ENCODE measurements around the gene RAB36.

DNA sequence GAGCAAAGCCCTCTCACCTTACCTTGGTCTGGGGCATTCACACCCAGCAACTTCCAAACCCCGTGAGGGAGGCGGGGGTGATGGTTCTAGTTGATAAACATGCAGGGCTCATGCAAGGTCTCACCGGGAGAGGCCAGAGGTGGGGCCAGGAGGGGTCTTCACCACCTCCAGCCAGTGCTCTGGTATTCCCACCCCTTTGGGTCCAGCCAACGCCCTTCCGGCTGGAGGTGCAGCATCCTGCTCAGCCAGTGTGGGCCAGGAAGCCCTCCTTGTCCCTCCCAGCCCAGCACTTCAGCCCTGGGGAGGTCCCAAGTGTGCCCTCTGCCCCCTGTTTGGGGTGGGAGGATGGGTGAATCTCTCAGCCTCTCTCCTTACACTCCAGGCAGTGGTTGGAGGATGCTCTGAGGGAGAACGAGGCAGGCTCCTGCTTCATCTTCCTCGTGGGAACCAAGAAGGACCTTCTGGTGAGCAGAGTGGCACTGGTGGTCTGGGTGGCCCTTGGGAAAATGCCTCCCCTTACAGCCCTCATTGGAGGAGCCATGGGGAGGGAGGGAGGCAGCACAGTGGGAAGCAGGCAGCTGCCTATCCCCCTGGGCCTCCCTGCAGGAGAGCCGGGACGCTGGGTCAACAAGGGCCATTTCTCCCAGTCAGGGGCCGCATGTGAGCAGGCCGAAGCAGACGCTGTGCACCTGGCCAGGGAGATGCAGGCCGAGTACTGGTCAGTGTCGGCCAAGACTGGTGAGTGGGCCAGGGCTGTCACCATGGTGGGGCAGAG lies 13.4 kb downstream of the RAB36 start:
- TF ChIP-seq, protein P1, sequence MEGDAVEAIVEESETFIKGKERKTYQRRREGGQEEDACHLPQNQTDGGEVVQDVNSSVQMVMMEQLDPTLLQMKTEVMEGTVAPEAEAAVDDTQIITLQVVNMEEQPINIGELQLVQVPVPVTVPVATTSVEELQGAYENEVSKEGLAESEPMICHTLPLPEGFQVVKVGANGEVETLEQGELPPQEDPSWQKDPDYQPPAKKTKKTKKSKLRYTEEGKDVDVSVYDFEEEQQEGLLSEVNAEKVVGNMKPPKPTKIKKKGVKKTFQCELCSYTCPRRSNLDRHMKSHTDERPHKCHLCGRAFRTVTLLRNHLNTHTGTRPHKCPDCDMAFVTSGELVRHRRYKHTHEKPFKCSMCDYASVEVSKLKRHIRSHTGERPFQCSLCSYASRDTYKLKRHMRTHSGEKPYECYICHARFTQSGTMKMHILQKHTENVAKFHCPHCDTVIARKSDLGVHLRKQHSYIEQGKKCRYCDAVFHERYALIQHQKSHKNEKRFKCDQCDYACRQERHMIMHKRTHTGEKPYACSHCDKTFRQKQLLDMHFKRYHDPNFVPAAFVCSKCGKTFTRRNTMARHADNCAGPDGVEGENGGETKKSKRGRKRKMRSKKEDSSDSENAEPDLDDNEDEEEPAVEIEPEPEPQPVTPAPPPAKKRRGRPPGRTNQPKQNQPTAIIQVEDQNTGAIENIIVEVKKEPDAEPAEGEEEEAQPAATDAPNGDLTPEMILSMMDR (IDR thresholded peaks at IDR 0.05) = no peak
- TF ChIP-seq POLR2A (IDR thresholded peaks at IDR 0.05) = no peak
